IMR-90 (cell line): ENCODE measurements around the gene LRRC70.

Experiments used
- CTCF ChIP-seq: conservative IDR thresholded peaks from 2 replicates; pipeline ENCODE4 v1.5.1; 2012; ENCODE audit warnings: mild to moderate bottlenecking, low read depth, low read length, improper control_type of control experiment
- ELK1 ChIP-seq: fragments of 150-350 bp; IDR thresholded peaks from 2 replicates; pipeline ENCODE4 v1.6.1; 2016; ENCODE audit warnings: low read depth, mild to moderate bottlenecking, low read length, moderate library complexity, borderline replicate concordance
- MAFK ChIP-seq: IDR thresholded peaks from 2 replicates; pipeline ENCODE4 v1.6.1; 2012; ENCODE audit warnings: low read depth, low read length, improper control_type of control experiment
- MAZ ChIP-seq: IDR thresholded peaks from 2 replicates; pipeline ENCODE4 v1.6.1; 2012; ENCODE audit warnings: low read depth, mild to moderate bottlenecking, low read length, improper control_type of control experiment, moderate library complexity, borderline replicate concordance
- NFE2L2 ChIP-seq: fragments of 150-350 bp; IDR thresholded peaks from 2 replicates; pipeline ENCODE4 v1.6.1; 2016; ENCODE audit warnings: low read depth, mild to moderate bottlenecking, low read length
- POLR2A ChIP-seq: IDR thresholded peaks from 2 replicates; pipeline ENCODE4 v1.6.1; 2012; ENCODE audit warnings: mild to moderate bottlenecking, low read depth, low read length
- RAD21 ChIP-seq: IDR thresholded peaks from 2 replicates; pipeline ENCODE4 v1.6.1; 2012; ENCODE audit warnings: low read length, improper control_type of control experiment
- SMC3 ChIP-seq: fragments of 150-350 bp; IDR thresholded peaks from 2 replicates; pipeline ENCODE4 v1.6.1; 2016; ENCODE audit warnings: low read depth, mild to moderate bottlenecking, antibody characterized with exemption, low read length, moderate library complexity
- USF2 ChIP-seq: fragments of 150-350 bp; IDR thresholded peaks from 2 replicates; pipeline ENCODE4 v1.6.1; 2017; ENCODE audit warnings: mild to moderate bottlenecking, antibody characterized with exemption, low read length, low read depth

GRCh38 chr5:62608529-62609511 lies 30.2 kb downstream of the LRRC70 start:
- TF ChIP-seq RAD21 (no peak), CTCF (no peak), NFE2L2 (no peak), POLR2A (no peak), MAFK (no peak), USF2 (no peak), SMC3 (no peak), ELK1 (no peak), MAZ (no peak)
